Mammary epithelial cell (primary cell): Measurements from ENCODE around the gene GABRG3.

Source experiments
- EZH2 ChIP-seq: IDR thresholded peaks from 2 replicates; pipeline ENCODE4 v1.6.1; 2012; ENCODE audit warnings: low read length, inconsistent platforms, borderline replicate concordance
- TF ChIP-seq, protein P1 (sequence below), 2 donors: IDR thresholded peaks in 1 of 2; conservative IDR thresholded peaks in 1 of 2; 2 replicates each; pipeline ENCODE4 v1.5.1; 2011 to 2012; ENCODE audit warnings: inconsistent platforms in 2 of 2, low read length in 2 of 2, mild to moderate bottlenecking in 2 of 2, control low read depth in 1 of 2, low read depth in 1 of 2; ENCODE audit not compliant: insufficient read depth in 1 of 2; ENCODE audit errors: extremely low read depth in 1 of 2

DNA sequence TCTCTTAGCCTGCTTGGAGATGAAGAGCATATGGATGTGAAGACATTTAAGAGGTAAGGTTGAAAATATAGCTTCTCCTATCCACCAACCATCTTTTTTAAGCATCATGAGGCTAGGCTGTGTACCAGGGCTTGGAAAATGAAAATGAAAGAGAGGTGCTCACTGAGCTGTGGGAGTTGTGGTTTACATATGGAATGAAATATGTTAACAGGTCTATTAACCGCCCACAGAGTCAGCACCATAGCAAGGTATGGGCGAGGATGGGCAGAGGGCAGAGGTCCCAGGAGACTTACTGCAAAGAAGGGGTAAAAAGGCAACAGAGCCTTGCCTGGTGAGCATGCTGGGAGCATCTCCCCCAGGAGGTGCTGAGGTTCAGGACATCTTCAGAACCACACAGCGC is 273.1 kb downstream of the GABRG3 start:
- no peak for TF ChIP-seq EZH2
- TF ChIP-seq, protein P1, sequence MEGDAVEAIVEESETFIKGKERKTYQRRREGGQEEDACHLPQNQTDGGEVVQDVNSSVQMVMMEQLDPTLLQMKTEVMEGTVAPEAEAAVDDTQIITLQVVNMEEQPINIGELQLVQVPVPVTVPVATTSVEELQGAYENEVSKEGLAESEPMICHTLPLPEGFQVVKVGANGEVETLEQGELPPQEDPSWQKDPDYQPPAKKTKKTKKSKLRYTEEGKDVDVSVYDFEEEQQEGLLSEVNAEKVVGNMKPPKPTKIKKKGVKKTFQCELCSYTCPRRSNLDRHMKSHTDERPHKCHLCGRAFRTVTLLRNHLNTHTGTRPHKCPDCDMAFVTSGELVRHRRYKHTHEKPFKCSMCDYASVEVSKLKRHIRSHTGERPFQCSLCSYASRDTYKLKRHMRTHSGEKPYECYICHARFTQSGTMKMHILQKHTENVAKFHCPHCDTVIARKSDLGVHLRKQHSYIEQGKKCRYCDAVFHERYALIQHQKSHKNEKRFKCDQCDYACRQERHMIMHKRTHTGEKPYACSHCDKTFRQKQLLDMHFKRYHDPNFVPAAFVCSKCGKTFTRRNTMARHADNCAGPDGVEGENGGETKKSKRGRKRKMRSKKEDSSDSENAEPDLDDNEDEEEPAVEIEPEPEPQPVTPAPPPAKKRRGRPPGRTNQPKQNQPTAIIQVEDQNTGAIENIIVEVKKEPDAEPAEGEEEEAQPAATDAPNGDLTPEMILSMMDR (conservative IDR thresholded peaks at IDR 0.05 in 1 of 2, IDR thresholded peaks at IDR 0.05 in 1 of 2; ENCODE audit: extremely low read depth in 1 of 2, insufficient read depth in 1 of 2, low read depth in 1 of 2, low read length in 2 of 2) = no peak
